ENCODE measurements around the gene CDC20. TPM values are rescaled to one million over a fixed set of nuclear protein-coding genes. Genes with fewer than 3 reads are reported as not detected.
A peak's percentile ranks its signal among the peaks of the same experiment; 100 is the strongest.

CDC20 gene
- total RNA-seq, 5 donors from 2014 or later (not counting 1 experiment from before 2014, with no cell fraction given), result 0.88 to 2.8 (median 1.9) TPM

DNA sequence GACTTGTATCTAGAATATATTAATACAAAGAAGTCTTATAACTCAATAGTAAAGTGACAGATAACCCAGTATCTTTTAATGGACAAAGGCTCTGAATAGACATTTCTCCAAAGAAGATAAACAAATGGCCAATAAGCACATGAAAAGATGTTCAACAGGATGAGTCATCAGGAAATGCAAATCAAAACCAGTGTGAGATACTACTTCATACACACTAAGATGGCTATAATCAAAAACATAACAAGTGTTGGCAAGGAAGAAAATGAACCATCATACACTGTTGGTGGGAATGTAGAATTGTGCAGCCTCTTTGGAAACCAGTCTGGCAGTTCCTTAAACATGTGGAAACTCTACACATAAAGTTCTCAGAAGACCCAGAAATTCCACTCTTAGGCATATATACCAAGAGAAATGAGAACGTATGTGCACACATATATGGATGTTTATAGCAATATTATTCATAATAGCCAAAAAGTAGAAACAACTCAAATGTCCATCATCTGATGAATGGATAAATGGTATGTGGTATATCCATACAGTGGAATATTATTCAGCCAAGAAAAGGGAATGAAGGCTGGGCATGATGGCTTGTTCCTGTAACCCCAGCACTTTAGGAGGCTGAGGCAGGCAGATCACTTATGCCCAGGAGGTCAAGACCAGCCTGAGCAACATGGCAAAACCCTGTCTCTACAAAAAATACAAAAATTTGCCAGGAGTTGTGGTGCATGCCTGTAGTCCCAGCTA is 31.1 kb upstream of the CDC20 start:
- Histone ChIP-seq H3K4me3 (ENCODE audit: control insufficient read depth in 1 of 2, extremely low read depth in 1 of 2, low read length in 1 of 2) (no peak overlapping the region), H3K4me1 (ENCODE audit: control insufficient read depth in 1 of 2, extremely low read depth in 1 of 2, insufficient read depth in 2 of 2, low read length in 2 of 2) (peaks cover 4 to 7% of the 10 kb centered on the region in 2 experiments), H3K27ac (ENCODE audit: low read length) (no peak overlapping the region), H3K27me3 (replicated peaks in 1 of 2; ENCODE audit: control insufficient read depth in 2 of 2, extremely low read depth in 1 of 2, insufficient read depth in 2 of 2, low read length in 1 of 2) (no peaks in the 10 kb centered on the region), H3K9me3 (peaks cover 2% of the 10 kb centered on the region), H3K36me3 (ENCODE audit: control insufficient read depth in 2 of 2, extremely low read depth in 1 of 2, insufficient read depth in 1 of 2, low read length in 1 of 2) (no peaks in the 10 kb centered on the region)
- no CpG with 5 or more reads among the region's 1 CpG for WGBS (ENCODE audit: insufficient coverage)
- CTCF ChIA-PET, result no interaction called here
- DNase-seq (no peak), ATAC-seq (replicated peaks in 1 of 4) (no peak)
- Mint-ChIP-seq H3K27ac (peak overlapping the region; percentile 63 to 77), H3K36me3 (peaks cover 9% of the 10 kb centered on the region), H3K9me3 (peaks cover 10 to 28% (median 14%) of the 10 kb centered on the region in 3 donors), H3K27me3 (no peaks in the 10 kb centered on the region), H3K4me3 (peak overlapping the region in 1 of 3 donors; percentile 43), H3K4me1 (peaks cover 15 to 34% (median 20%) of the 10 kb centered on the region in 3 donors)
- POLR2A ChIA-PET, result no interaction called here

- peaks cover 2% of the 10 kb centered on the region for H3K9me3 ChIP-seq
- no peaks in the 10 kb centered on the region for H3K36me3 ChIP-seq (ENCODE audit: control insufficient read depth in 2 of 2, extremely low read depth in 1 of 2, insufficient read depth in 1 of 2, low read length in 1 of 2)
- WGBS (ENCODE audit: insufficient coverage), result 35% methylated on average over 3 of the region's 6 CpGs
- ATAC-seq (replicated peaks in 1 of 4) (no peak), DNase-seq (peak in 1 of 35 experiments; percentile 20)
- H3K27ac ChIP-seq (ENCODE audit: low read length), result no peak overlapping the region
- H3K4me3 ChIP-seq (ENCODE audit: control insufficient read depth in 1 of 2, extremely low read depth in 1 of 2, low read length in 1 of 2), result no peak overlapping the region
- no peaks in the 10 kb centered on the region for H3K27me3 Mint-ChIP-seq
- CTCF ChIA-PET, result no interaction called here
- H3K27me3 ChIP-seq (replicated peaks in 1 of 2; ENCODE audit: control insufficient read depth in 2 of 2, extremely low read depth in 1 of 2, insufficient read depth in 2 of 2, low read length in 1 of 2), result peaks cover 0 to 2% of the 10 kb centered on the region in 2 experiments
- H3K9me3 Mint-ChIP-seq, result peaks cover 0 to 17% (median 6%) of the 10 kb centered on the region in 3 donors
- POLR2A ChIA-PET, result no interaction called here
- H3K4me1 Mint-ChIP-seq, result peaks cover 15 to 22% (median 20%) of the 10 kb centered on the region in 3 donors
- H3K4me1 ChIP-seq (ENCODE audit: control insufficient read depth in 1 of 2, extremely low read depth in 1 of 2, insufficient read depth in 2 of 2, low read length in 2 of 2), result peaks cover 4 to 7% of the 10 kb centered on the region in 2 experiments
- H3K27ac Mint-ChIP-seq, result no peak overlapping the region
- H3K4me3 Mint-ChIP-seq, result no peak overlapping the region
- H3K36me3 Mint-ChIP-seq, result peaks cover 5% of the 10 kb centered on the region
Measured at GRCh38 chr1:43329995-43330751, 28.6 kb upstream of the CDC20 start.

- Histone ChIP-seq H3K27ac (ENCODE audit: low read length) (no peak overlapping the region), H3K27me3 (replicated peaks in 1 of 2; ENCODE audit: control insufficient read depth in 2 of 2, extremely low read depth in 1 of 2, insufficient read depth in 2 of 2, low read length in 1 of 2) (peaks cover 0 to 2% of the 10 kb centered on the region in 2 experiments), H3K36me3 (ENCODE audit: control insufficient read depth in 2 of 2, extremely low read depth in 1 of 2, insufficient read depth in 1 of 2, low read length in 1 of 2) (no peaks in the 10 kb centered on the region), H3K9me3 (no peaks in the 10 kb centered on the region), H3K4me1 (ENCODE audit: control insufficient read depth in 1 of 2, extremely low read depth in 1 of 2, insufficient read depth in 2 of 2, low read length in 2 of 2) (peaks cover 4 to 7% of the 10 kb centered on the region in 2 experiments), H3K4me3 (ENCODE audit: control insufficient read depth in 1 of 2, extremely low read depth in 1 of 2, low read length in 1 of 2) (no peak overlapping the region)
- Mint-ChIP-seq H3K9me3 (peaks cover 0 to 11% (median 4%) of the 10 kb centered on the region in 3 donors), H3K4me3 (no peak overlapping the region), H3K27me3 (no peaks in the 10 kb centered on the region), H3K36me3 (no peaks in the 10 kb centered on the region), H3K27ac (no peak overlapping the region), H3K4me1 (peaks cover 15 to 21% (median 20%) of the 10 kb centered on the region in 3 donors)
- CTCF ChIA-PET, result no interaction called here
- no peak for DNase-seq
- ATAC-seq (replicated peaks in 1 of 4), result no peak
- POLR2A ChIA-PET, result no interaction called here
- WGBS (ENCODE audit: insufficient coverage), result 100% methylated on average over 4 of the region's 5 CpGs
Measured at GRCh38 chr1:43331688-43332087, 27.1 kb upstream of the CDC20 start.

DNA sequence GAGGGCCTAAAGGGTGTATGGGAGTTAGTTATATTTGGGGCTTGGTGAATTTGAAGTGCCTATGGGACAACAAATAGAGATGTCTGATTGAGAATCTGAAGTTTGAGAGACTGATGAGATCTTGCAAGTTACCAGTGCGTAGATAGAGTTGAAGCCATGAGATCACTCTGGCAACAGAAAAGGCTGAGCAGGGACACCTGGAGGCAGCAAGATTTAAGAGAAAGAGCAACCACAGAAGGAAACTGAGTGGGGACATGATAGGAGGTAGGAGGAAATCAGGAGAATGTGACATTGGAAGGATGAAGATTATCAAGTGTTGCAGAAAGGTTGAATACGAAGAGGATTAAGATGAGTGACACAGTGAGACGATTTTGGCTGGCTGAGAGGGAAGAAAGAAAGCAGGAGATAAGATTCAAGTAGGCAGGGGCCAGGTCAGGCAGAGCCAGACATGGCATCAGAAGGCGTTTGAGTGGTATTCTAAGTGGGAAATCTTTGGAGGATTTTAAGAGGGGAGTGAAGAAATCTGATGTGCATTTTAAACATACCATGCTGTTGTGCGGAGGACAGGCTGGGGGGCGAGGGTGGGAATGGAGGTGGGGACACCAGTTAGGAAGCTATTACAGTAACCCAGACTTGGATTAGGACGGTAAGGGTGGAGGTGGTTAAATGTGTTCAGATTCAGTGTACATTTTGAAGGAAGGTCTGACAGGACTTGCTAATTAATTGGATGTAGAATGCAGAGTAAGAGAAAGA is 24.2 kb upstream of the CDC20 start:
- Histone ChIP-seq H3K9me3 (no peaks in the 10 kb centered on the region), H3K4me3 (ENCODE audit: control insufficient read depth in 1 of 2, extremely low read depth in 1 of 2, low read length in 1 of 2) (no peak overlapping the region), H3K27ac (ENCODE audit: low read length) (no peak overlapping the region), H3K27me3 (replicated peaks in 1 of 2; ENCODE audit: control insufficient read depth in 2 of 2, extremely low read depth in 1 of 2, insufficient read depth in 2 of 2, low read length in 1 of 2) (peaks cover 0 to 10% of the 10 kb centered on the region in 2 experiments), H3K4me1 (ENCODE audit: control insufficient read depth in 1 of 2, extremely low read depth in 1 of 2, insufficient read depth in 2 of 2, low read length in 2 of 2) (peaks cover 0 to 7% of the 10 kb centered on the region in 2 experiments), H3K36me3 (ENCODE audit: control insufficient read depth in 2 of 2, extremely low read depth in 1 of 2, insufficient read depth in 1 of 2, low read length in 1 of 2) (no peaks in the 10 kb centered on the region)
- H3K4me1 Mint-ChIP-seq, result peaks cover 6 to 10% (median 8%) of the 10 kb centered on the region in 3 donors
- 73% methylated on average over 7 of the region's 7 CpGs for WGBS (ENCODE audit: insufficient coverage)
- CTCF ChIA-PET, result no interaction called here
- no peak overlapping the region for H3K27ac Mint-ChIP-seq
- no peak overlapping the region for H3K4me3 Mint-ChIP-seq
- H3K27me3 Mint-ChIP-seq, result no peaks in the 10 kb centered on the region
- POLR2A ChIA-PET, result no interaction called here
- no peaks in the 10 kb centered on the region for H3K36me3 Mint-ChIP-seq
- DNase-seq, result no peak
- no peak for ATAC-seq (replicated peaks in 1 of 4)
- no peaks in the 10 kb centered on the region for H3K9me3 Mint-ChIP-seq

GRCh38 chr1:43337588-43337987 is 21.2 kb upstream of the CDC20 start, which contains the start of gene MPL:
Gene MPL, plus strand, starts transcription at chr1:43337818. Its CDS starts 31 bp downstream, at chr1:43337849.
- no peak for DNase-seq
- Mint-ChIP-seq H3K9me3 (no peaks in the 10 kb centered on the region), H3K27me3 (no peaks in the 10 kb centered on the region), H3K36me3 (no peaks in the 10 kb centered on the region), H3K27ac (no peak within 1 kb of the TSS), H3K4me3 (no peak within 1 kb of the TSS), H3K4me1 (no peaks in the 10 kb centered on the region)
- no peak for ATAC-seq (replicated peaks in 1 of 4)
- Histone ChIP-seq H3K27ac (ENCODE audit: low read length) (no peak within 1 kb of the TSS), H3K4me1 (ENCODE audit: control insufficient read depth in 1 of 2, extremely low read depth in 1 of 2, insufficient read depth in 2 of 2, low read length in 2 of 2) (no peaks in the 10 kb centered on the region), H3K9me3 (no peaks in the 10 kb centered on the region), H3K4me3 (ENCODE audit: control insufficient read depth in 1 of 2, extremely low read depth in 1 of 2, low read length in 1 of 2) (no peak within 1 kb of the TSS), H3K27me3 (replicated peaks in 1 of 2; ENCODE audit: control insufficient read depth in 2 of 2, extremely low read depth in 1 of 2, insufficient read depth in 2 of 2, low read length in 1 of 2) (peaks cover 0 to 13% of the 10 kb centered on the region in 2 experiments), H3K36me3 (ENCODE audit: control insufficient read depth in 2 of 2, extremely low read depth in 1 of 2, insufficient read depth in 1 of 2, low read length in 1 of 2) (no peaks in the 10 kb centered on the region)
- ChIA-PET CTCF (no interaction called here), POLR2A (no interaction called here)
- WGBS (ENCODE audit: insufficient coverage), result no CpG with 5 or more reads among the region's 3 CpGs

DNA sequence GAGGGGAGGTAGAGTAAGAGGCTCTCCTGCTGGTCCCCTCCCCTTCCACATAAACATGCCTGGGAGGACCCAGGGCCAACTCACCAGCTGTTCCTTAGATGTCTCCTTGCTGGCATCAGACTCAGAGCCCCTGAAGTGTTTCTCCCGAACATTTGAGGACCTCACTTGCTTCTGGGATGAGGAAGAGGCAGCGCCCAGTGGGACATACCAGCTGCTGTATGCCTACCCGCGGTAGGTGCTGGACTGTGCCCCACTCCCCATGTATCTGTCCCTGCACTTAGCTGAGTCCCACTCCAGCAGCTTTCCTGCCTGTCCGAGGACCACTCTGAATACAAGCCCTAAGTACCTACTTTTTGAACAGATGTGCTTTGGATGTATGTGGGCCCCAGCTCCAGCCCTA is 20.8 kb upstream of the CDC20 start:
- H3K36me3 ChIP-seq (ENCODE audit: control insufficient read depth in 2 of 2, extremely low read depth in 1 of 2, insufficient read depth in 1 of 2, low read length in 1 of 2), result no peaks in the 10 kb centered on the region
- Mint-ChIP-seq H3K27ac (no peak overlapping the region), H3K36me3 (no peaks in the 10 kb centered on the region), H3K9me3 (no peaks in the 10 kb centered on the region), H3K27me3 (no peaks in the 10 kb centered on the region), H3K4me3 (no peak overlapping the region), H3K4me1 (no peaks in the 10 kb centered on the region)
- ChIA-PET POLR2A (no interaction called here), CTCF (no interaction called here)
- no peaks in the 10 kb centered on the region for H3K4me1 ChIP-seq (ENCODE audit: control insufficient read depth in 1 of 2, extremely low read depth in 1 of 2, insufficient read depth in 2 of 2, low read length in 2 of 2)
- no peak overlapping the region for H3K27ac ChIP-seq (ENCODE audit: low read length)
- 67% methylated on average over 4 of the region's 5 CpGs for WGBS (ENCODE audit: insufficient coverage)
- no peak overlapping the region for H3K4me3 ChIP-seq (ENCODE audit: control insufficient read depth in 1 of 2, extremely low read depth in 1 of 2, low read length in 1 of 2)
- ATAC-seq (replicated peaks in 1 of 4) (no peak), DNase-seq (no peak)
- no peaks in the 10 kb centered on the region for H3K9me3 ChIP-seq
- H3K27me3 ChIP-seq (replicated peaks in 1 of 2; ENCODE audit: control insufficient read depth in 2 of 2, extremely low read depth in 1 of 2, insufficient read depth in 2 of 2, low read length in 1 of 2), result peaks cover 0 to 13% of the 10 kb centered on the region in 2 experiments
